Stimulated activated CD4-positive, alpha-beta T cell treated with anti-CD3 and anti-CD28 coated beads, TNF-alpha, amount 100 ng/mL, for 24 hours (primary cell): ENCODE measurements around the gene TUBA3C.

Source experiments
- DNase-seq, 3 experiments: peaks; one replicate each; pipeline ENCODE4 v3.0.0-alpha.2; 2020; ENCODE audit warnings: low read depth in 3 of 3

The TUBA3C gene

GRCh38 chr13:19161308-19161707 is 20.3 kb downstream of the TUBA3C start:
- DNase-seq: no peak

GRCh38 chr13:19159761-19160420 is 21.7 kb downstream of the TUBA3C start:
- no peak for DNase-seq

- DNase-seq: no peak
Measured at GRCh38 chr13:19159181-19159580, 22.4 kb downstream of the TUBA3C start.

- DNase-seq: no peak
Measured at GRCh38 chr13:19158526-19159174, 23.0 kb downstream of the TUBA3C start.

- no peak for DNase-seq
Measured at GRCh38 chr13:19158006-19158405, 23.6 kb downstream of the TUBA3C start.

- no peak for DNase-seq
Measured at GRCh38 chr13:19157461-19157860, 24.2 kb downstream of the TUBA3C start.

- no peak for DNase-seq
Measured at GRCh38 chr13:19156013-19156825, 25.4 kb downstream of the TUBA3C start.

- no peak for DNase-seq
Measured at GRCh38 chr13:19155321-19155861, 26.2 kb downstream of the TUBA3C start.

- no peak for DNase-seq
Measured at GRCh38 chr13:19154843-19155242, 26.8 kb downstream of the TUBA3C start.

GRCh38 chr13:19153782-19154450 is 27.7 kb downstream of the TUBA3C start:
- DNase-seq: no peak

GRCh38 chr13:19152403-19152802 is 29.2 kb downstream of the TUBA3C start:
- no peak for DNase-seq

- no peak for DNase-seq
Measured at GRCh38 chr13:19151581-19152263, 29.9 kb downstream of the TUBA3C start.

- no peak for DNase-seq
Measured at GRCh38 chr13:19150712-19151228, 30.9 kb downstream of the TUBA3C start.

GRCh38 chr13:19150226-19150625 is 31.4 kb downstream of the TUBA3C start:
- DNase-seq: no peak

- DNase-seq: no peak
Measured at GRCh38 chr13:19148561-19148960, 33.1 kb downstream of the TUBA3C start.
